Measurements from ENCODE around the gene ART1. TPM values are rescaled to one million over a fixed set of nuclear protein-coding genes. Genes with fewer than 3 reads are reported as not detected.

Gene ART1
- total and polyA plus RNA-seq, 3 donors from 2014 or later = 0.79 TPM; not detected in 1

- intact Hi-C loops (cut with DNase I; ENCODE audit: low total_unique reads) = no loop called here
- Histone ChIP-seq H3K36me3 (ENCODE audit: low read depth, missing control alignments) (no peaks in the 10 kb centered on the region), H3K9me3 (no peaks in the 10 kb centered on the region), H3K27ac (no peak overlapping the region), H3K4me1 (no peaks in the 10 kb centered on the region), H3K27me3 (no peaks in the 10 kb centered on the region), H3K4me3 (no peak overlapping the region)
- TF ChIP-seq POLR2A (IDR thresholded peaks at IDR 0.05) = no peak
- TF ChIP-seq, protein P1, sequence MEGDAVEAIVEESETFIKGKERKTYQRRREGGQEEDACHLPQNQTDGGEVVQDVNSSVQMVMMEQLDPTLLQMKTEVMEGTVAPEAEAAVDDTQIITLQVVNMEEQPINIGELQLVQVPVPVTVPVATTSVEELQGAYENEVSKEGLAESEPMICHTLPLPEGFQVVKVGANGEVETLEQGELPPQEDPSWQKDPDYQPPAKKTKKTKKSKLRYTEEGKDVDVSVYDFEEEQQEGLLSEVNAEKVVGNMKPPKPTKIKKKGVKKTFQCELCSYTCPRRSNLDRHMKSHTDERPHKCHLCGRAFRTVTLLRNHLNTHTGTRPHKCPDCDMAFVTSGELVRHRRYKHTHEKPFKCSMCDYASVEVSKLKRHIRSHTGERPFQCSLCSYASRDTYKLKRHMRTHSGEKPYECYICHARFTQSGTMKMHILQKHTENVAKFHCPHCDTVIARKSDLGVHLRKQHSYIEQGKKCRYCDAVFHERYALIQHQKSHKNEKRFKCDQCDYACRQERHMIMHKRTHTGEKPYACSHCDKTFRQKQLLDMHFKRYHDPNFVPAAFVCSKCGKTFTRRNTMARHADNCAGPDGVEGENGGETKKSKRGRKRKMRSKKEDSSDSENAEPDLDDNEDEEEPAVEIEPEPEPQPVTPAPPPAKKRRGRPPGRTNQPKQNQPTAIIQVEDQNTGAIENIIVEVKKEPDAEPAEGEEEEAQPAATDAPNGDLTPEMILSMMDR (IDR thresholded peaks at IDR 0.05) = no peak
- no peak for DNase-seq
- 72 to 88% methylated on average over 6 of the region's 6 CpGs for WGBS, 2 donors
Observed at GRCh38 chr11:3665336-3666022, 20.6 kb downstream of the ART1 start.

DNA sequence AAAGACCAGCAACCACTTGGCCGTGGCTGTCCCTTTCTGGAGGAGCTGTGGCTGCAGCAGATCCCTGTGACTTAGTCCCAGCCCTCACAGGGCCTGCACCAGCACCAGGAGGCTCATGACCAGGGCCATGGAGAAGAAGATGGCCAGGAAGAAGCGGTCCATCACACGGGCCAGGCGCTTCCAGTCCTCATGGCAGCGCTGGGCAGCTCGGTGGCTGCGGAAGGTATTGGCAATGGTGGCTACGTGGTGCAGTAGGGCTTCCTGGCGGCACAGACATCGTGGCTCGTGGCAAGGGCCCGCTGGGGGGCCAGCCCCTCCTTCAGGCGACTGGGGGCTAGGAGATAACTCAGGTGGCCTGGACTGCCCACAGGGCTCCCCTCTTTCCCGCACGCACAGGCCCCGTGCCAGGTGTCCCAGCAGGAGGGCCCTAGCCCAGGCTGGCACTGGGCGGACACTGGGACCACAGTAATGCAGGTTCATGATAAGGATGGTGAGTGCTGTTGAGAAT, 21.1 kb downstream of the ART1 start:
- H3K36me3 ChIP-seq (ENCODE audit: low read depth, missing control alignments) = no peaks in the 10 kb centered on the region
- TF ChIP-seq POLR2A (IDR thresholded peaks at IDR 0.05) = no peak
- TF ChIP-seq, protein P1 (IDR thresholded peaks at IDR 0.05) = no peak
- 64 to 94% methylated on average over 1 to 17 of the region's 17 CpGs for WGBS, 2 donors

DNA sequence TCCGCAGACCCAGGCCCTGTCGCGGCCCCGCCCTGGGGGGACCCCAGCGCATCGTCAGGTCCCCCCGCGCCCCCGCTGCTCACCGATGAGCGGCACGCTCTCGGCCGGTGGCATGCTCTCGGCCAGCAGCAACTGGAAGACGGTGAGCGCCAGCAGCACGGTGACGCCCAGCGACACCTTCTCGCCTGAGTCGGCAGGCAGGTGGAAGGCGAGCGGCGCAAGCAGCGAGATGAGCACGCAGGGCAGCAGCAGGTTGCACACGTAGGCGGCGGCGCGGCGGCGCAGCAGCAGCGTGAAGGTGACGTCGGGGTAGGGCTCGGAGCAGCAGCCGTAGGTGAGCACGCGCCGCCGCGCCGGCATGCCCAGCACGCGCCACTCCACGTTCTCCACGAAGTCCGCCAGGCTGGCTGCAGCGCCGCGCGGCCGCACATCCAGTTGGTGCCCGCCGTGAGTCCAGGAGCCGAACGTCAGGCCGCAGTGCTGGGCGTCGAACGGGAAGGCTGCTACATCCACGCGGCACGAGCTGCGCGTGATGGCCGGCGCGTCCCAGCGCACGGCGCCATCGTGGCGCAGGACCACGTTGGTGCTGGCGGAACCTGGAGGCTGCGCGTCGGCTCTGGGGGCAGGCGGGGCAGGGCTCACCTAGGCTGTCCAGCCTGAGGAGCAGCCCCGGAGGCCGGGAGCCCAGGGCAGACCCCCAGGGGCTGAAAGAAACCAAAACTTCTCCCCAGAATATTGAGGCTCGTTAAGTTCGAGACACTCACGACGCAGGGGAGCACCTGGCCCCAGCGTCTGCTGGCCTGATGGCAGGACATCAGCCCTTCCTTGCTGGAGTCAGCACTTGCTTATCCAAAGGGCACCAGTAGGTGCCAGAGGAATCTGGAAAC, 22.5 kb downstream of the ART1 start:
- intact Hi-C loops (cut with DNase I; ENCODE audit: low total_unique reads) = no loop called here
- no peaks in the 10 kb centered on the region for H3K27me3 ChIP-seq
- WGBS, 2 donors = 82 to 85% methylated on average over 56 to 89 of the region's 89 CpGs
- no peaks in the 10 kb centered on the region for H3K9me3 ChIP-seq
- TF ChIP-seq, protein P1 (IDR thresholded peaks at IDR 0.05) = no peak
- TF ChIP-seq POLR2A (IDR thresholded peaks at IDR 0.05) = no peak
- peak; percentile 25 for DNase-seq
- H3K36me3 ChIP-seq (ENCODE audit: low read depth, missing control alignments) = no peaks in the 10 kb centered on the region
- peak overlapping the region in 1 of 2 donors; percentile 31 for H3K4me3 ChIP-seq
- no peak overlapping the region for H3K27ac ChIP-seq
- H3K4me1 ChIP-seq = no peaks in the 10 kb centered on the region

More for the DNA sequence above, 21.1 kb downstream of the ART1 start:
- no peak for DNase-seq
- Histone ChIP-seq H3K9me3 (no peaks in the 10 kb centered on the region), H3K27ac (no peak overlapping the region), H3K4me1 (no peaks in the 10 kb centered on the region), H3K27me3 (no peaks in the 10 kb centered on the region), H3K4me3 (no peak overlapping the region)
- intact Hi-C loops (cut with DNase I; ENCODE audit: low total_unique reads) = no loop called here

- intact Hi-C loops (cut with DNase I; ENCODE audit: low total_unique reads) = no loop called here
- Histone ChIP-seq H3K27ac (no peak overlapping the region), H3K4me1 (no peaks in the 10 kb centered on the region), H3K36me3 (ENCODE audit: low read depth, missing control alignments) (no peaks in the 10 kb centered on the region), H3K4me3 (no peak overlapping the region), H3K9me3 (no peaks in the 10 kb centered on the region), H3K27me3 (no peaks in the 10 kb centered on the region)
- DNase-seq = no peak
- no peak for TF ChIP-seq POLR2A (IDR thresholded peaks at IDR 0.05)
- TF ChIP-seq, protein P1 (IDR thresholded peaks at IDR 0.05) = no peak
- 93% methylated on average over 7 of the region's 7 CpGs for WGBS, 2 donors
Observed at GRCh38 chr11:3669128-3669527, 24.2 kb downstream of the ART1 start.

Data from testis (tissue), 3 donors.